Natural killer cell (primary cell): Measurements from ENCODE around the gene METRNL. TPM values are rescaled to one million over a fixed set of nuclear protein-coding genes. Genes with fewer than 3 reads are reported as not detected.

ENCODE experiments used
- ATAC-seq, 3 donors: fragments of 150-1000 bp in 2 of 3; fragments of 200-7000 bp in 1 of 3; cut with Tn5 transposase; 1 replicate in 1 of 3; 2 replicates in 2 of 3; pipeline ENCODE4 v1.10.0; 2021; ENCODE audit warnings: mild to moderate bottlenecking in 2 of 3, moderate library complexity in 2 of 3
- DNase-seq, 2 donors: peaks; one replicate each; pipeline versions ENCODE4 v3.0.0 to v3.0.0-alpha.2; 2013 to 2021; ENCODE audit warnings: mixed read lengths in 1 of 2
- H3K27ac ChIP-seq: one replicate; pipeline ENCODE4 v1.5.1; 2013; ENCODE audit warnings: mild to moderate bottlenecking, low read length
- H3K27me3 ChIP-seq: one replicate; pipeline ENCODE4 v1.6.1; 2013; ENCODE audit warnings: low read length; ENCODE audit not compliant: control insufficient read depth, insufficient read depth
- H3K36me3 ChIP-seq: one replicate; pipeline ENCODE4 v1.6.1; 2013; ENCODE audit warnings: low read length; ENCODE audit not compliant: control insufficient read depth, insufficient read depth
- H3K4me1 ChIP-seq: one replicate; pipeline ENCODE4 v1.6.1; 2013; ENCODE audit warnings: low read length; ENCODE audit not compliant: control insufficient read depth, insufficient read depth
- H3K4me3 ChIP-seq: one replicate; pipeline ENCODE4 v1.5.1; 2013; ENCODE audit warnings: low read length
- H3K9me3 ChIP-seq: one replicate; pipeline ENCODE4 v1.6.1; 2013; ENCODE audit warnings: low read length; ENCODE audit not compliant: control insufficient read depth, insufficient read depth
- H3K27ac Mint-ChIP-seq, 2 donors: one replicate each; pipeline ENCODE4 v1.8.0; 2022; ENCODE audit warnings: mild to moderate bottlenecking in 2 of 2, mixed read lengths in 2 of 2, moderate library complexity in 1 of 2
- H3K27me3 Mint-ChIP-seq, 2 donors: one replicate each; pipeline ENCODE4 v1.8.0; 2022; ENCODE audit warnings: low read depth in 2 of 2, mixed read lengths in 2 of 2
- H3K36me3 Mint-ChIP-seq: one replicate; pipeline ENCODE4 v1.8.0; 2022; ENCODE audit warnings: mixed read lengths
- H3K4me1 Mint-ChIP-seq, 2 donors: one replicate each; pipeline ENCODE4 v1.8.0; 2022; ENCODE audit warnings: mixed read lengths in 2 of 2
- H3K4me3 Mint-ChIP-seq: one replicate; pipeline ENCODE4 v1.8.0; 2022; ENCODE audit warnings: mild to moderate bottlenecking, moderate library complexity, mixed read lengths
- H3K9me3 Mint-ChIP-seq, 2 donors: one replicate each; pipeline ENCODE4 v1.8.0; 2022; ENCODE audit warnings: mixed read lengths in 2 of 2
- WGBS: methylation state at CpG from one replicate; pipeline ENCODE4 v1.1.7; 2013; ENCODE audit warnings: missing lambda C conversion rate; ENCODE audit not compliant: insufficient coverage; 5-methylcytosine and 5-hydroxymethylcytosine counted together
- intact Hi-C: fragments of 100-400 bp; cut with micrococcal nuclease; formaldehyde crosslinking; loops from one replicate; pipeline ENCODE4 v1.14.2; 2022
- total RNA-seq, 4 donors: library from RNA; stranded (reverse); fragments of 120-200 nt in 1 of 4; gene quantifications; one replicate each; pipeline versions ENCODE4 v1.2.3 to v1.2.4, GENCODE V29; 2013 to 2022
- TF ChIP-seq, protein P1 (sequence below): fragments of 200-600 bp; IDR thresholded peaks from one replicate; pipeline ENCODE4 v1.8.0; 2022; ENCODE audit warnings: antibody characterized with exemption

Gene METRNL
- total RNA-seq, 3 donors from 2014 or later (not counting 1 experiment from before 2014, with no cell fraction given): 227 to 390 (median 325) TPM

DNA sequence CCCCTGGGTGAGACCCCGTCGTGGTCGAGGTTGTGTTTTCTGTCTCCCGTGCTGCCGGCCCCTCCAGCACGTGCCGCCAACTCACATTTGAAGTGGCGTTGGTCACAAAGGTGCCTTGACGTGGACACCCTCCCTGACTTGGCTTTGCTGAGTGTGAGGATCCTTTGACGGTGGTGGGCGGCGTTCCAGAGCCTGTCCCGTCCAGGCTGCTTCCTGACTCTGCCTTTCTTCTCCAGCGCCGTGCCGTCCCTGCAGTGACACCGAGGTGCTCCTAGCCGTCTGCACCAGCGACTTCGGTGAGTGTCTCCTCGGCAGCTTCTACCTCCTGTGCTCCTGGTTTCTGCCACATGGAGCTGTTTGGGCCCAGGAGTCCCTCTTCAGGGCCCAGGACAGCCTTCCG lies 13.5 kb downstream of the METRNL start:
- intact Hi-C loops: no loop called here
- WGBS: 95% methylated on average over 22 of the region's 22 CpGs
- TF ChIP-seq, protein P1, sequence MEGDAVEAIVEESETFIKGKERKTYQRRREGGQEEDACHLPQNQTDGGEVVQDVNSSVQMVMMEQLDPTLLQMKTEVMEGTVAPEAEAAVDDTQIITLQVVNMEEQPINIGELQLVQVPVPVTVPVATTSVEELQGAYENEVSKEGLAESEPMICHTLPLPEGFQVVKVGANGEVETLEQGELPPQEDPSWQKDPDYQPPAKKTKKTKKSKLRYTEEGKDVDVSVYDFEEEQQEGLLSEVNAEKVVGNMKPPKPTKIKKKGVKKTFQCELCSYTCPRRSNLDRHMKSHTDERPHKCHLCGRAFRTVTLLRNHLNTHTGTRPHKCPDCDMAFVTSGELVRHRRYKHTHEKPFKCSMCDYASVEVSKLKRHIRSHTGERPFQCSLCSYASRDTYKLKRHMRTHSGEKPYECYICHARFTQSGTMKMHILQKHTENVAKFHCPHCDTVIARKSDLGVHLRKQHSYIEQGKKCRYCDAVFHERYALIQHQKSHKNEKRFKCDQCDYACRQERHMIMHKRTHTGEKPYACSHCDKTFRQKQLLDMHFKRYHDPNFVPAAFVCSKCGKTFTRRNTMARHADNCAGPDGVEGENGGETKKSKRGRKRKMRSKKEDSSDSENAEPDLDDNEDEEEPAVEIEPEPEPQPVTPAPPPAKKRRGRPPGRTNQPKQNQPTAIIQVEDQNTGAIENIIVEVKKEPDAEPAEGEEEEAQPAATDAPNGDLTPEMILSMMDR: no peak
- Histone ChIP-seq H3K27ac (no peak overlapping the region), H3K9me3 (no peaks in the 10 kb centered on the region), H3K4me3 (no peak overlapping the region), H3K27me3 (no peaks in the 10 kb centered on the region), H3K4me1 (peaks cover 38% of the 10 kb centered on the region), H3K36me3 (peaks cover 37% of the 10 kb centered on the region)
- Mint-ChIP-seq H3K27me3 (no peaks in the 10 kb centered on the region), H3K27ac (peak overlapping the region; percentile 84 to 87), H3K36me3 (no peaks in the 10 kb centered on the region), H3K9me3 (no peaks in the 10 kb centered on the region), H3K4me3 (peak overlapping the region; percentile 66), H3K4me1 (peaks cover 20 to 61% of the 10 kb centered on the region in 2 donors)
- no peak for DNase-seq
- no peak for ATAC-seq

DNA sequence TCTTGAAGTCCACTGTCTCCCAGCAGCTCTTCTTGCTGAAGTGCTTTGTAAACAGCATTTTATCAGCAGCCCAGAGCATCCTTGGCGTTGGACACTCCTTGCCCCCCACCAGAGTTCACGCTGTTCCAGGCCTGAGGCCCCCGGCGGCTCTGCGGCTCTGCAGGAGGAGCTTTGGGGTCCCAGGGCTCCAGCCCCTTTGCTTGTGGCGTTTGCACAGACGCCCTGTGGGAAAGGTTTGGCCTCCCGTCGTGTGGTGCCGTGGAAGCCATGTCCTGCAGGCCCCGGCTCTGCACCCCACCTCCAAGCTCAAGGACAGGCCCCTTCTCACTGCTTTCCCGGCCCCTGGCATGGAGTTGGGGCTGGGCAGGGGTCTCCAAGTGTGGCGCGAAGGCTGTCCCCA lies 14.1 kb downstream of the METRNL start:
- Histone ChIP-seq H3K9me3 (no peaks in the 10 kb centered on the region), H3K4me1 (peaks cover 34% of the 10 kb centered on the region), H3K36me3 (peaks cover 36% of the 10 kb centered on the region), H3K27ac (no peak overlapping the region), H3K4me3 (no peak overlapping the region), H3K27me3 (no peaks in the 10 kb centered on the region)
- Mint-ChIP-seq H3K4me1 (peaks cover 20 to 61% of the 10 kb centered on the region in 2 donors), H3K27me3 (no peaks in the 10 kb centered on the region), H3K27ac (peak overlapping the region; percentile 84 to 87), H3K36me3 (no peaks in the 10 kb centered on the region), H3K4me3 (peak overlapping the region; percentile 66), H3K9me3 (no peaks in the 10 kb centered on the region)
- intact Hi-C loops: no loop called here
- no peak for ATAC-seq
- TF ChIP-seq, protein P1: no peak
- no peak for DNase-seq
- 92% methylated on average over 14 of the region's 14 CpGs for WGBS

DNA sequence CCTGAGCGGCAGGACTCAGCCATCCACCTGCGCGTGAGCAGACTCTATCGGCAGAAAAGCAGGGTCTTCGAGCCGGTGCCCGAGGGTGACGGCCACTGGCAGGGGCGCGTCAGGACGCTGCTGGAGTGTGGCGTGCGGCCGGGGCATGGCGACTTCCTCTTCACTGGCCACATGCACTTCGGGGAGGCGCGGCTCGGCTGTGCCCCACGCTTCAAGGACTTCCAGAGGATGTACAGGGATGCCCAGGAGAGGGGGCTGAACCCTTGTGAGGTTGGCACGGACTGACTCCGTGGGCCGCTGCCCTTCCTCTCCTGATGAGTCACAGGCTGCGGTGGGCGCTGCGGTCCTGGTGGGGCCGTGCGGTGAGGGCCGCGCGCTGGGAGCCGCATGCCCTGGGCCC lies 14.9 kb downstream of the METRNL start:
- Histone ChIP-seq H3K9me3 (no peaks in the 10 kb centered on the region), H3K36me3 (peaks cover 36% of the 10 kb centered on the region), H3K27ac (no peak overlapping the region), H3K27me3 (no peaks in the 10 kb centered on the region), H3K4me3 (no peak overlapping the region), H3K4me1 (peaks cover 34% of the 10 kb centered on the region)
- H3K27me3 Mint-ChIP-seq: no peaks in the 10 kb centered on the region
- ATAC-seq (no peak), DNase-seq (no peak)
- TF ChIP-seq, protein P1: no peak
- H3K4me3 Mint-ChIP-seq: peak overlapping the region; percentile 66
- peaks cover 18 to 58% of the 10 kb centered on the region in 2 donors for H3K4me1 Mint-ChIP-seq
- no peaks in the 10 kb centered on the region for H3K9me3 Mint-ChIP-seq
- intact Hi-C loops: no loop called here
- H3K36me3 Mint-ChIP-seq: no peaks in the 10 kb centered on the region
- 94% methylated on average over 32 of the region's 32 CpGs for WGBS
- peak overlapping the region; percentile 84 to 87 for H3K27ac Mint-ChIP-seq

DNA sequence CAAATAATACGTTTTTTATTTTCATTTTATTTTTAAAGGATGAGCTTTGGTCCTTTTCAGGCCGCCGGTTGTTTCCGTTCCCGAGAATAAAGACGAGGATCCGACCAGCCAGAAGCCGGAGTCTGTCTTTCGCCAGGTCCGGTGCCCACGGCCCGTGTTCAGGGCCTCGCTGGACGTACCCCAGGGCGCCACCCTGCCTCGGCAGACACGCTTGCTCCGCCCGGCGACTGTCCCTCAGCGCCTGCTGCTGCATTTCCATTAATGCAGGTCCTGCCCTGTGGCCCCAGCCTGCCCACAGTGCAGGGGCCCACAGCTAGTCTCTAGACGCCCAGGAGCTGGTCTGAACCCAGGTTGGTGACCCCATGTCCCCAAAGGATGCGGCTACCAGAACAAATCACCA lies 15.6 kb downstream of the METRNL start:
- H3K27ac Mint-ChIP-seq: peak overlapping the region; percentile 76 to 84
- no peak for ATAC-seq
- 93% methylated on average over 23 of the region's 23 CpGs for WGBS

More for the DNA sequence above, 15.6 kb downstream of the METRNL start:
- Histone ChIP-seq H3K4me3 (no peak overlapping the region), H3K27ac (no peak overlapping the region), H3K4me1 (peaks cover 35% of the 10 kb centered on the region), H3K9me3 (no peaks in the 10 kb centered on the region), H3K36me3 (peaks cover 36% of the 10 kb centered on the region), H3K27me3 (peaks cover 6% of the 10 kb centered on the region)
- intact Hi-C loops: no loop called here
- Mint-ChIP-seq H3K4me3 (peak overlapping the region; percentile 49), H3K4me1 (peaks cover 12 to 60% of the 10 kb centered on the region in 2 donors), H3K27me3 (no peaks in the 10 kb centered on the region), H3K9me3 (no peaks in the 10 kb centered on the region), H3K36me3 (no peaks in the 10 kb centered on the region)
- no peak for DNase-seq
- TF ChIP-seq, protein P1: no peak
